ENCODE results near the gene ANKS1A. TPM values are rescaled to one million over a fixed set of nuclear protein-coding genes. Genes with fewer than 3 reads are reported as not detected.
A peak's percentile ranks its signal among the peaks of the same experiment; 100 is the strongest.

ANKS1A gene
- total RNA-seq, 2 donors from 2014 or later = 34.9 to 36.4 TPM

GRCh38 chr6:35051396-35051795 lies 162.3 kb downstream of the ANKS1A start:
- H3K27me3 Mint-ChIP-seq (ENCODE audit: insufficient read depth) = no peaks in the 10 kb centered on the region
- no peaks in the 10 kb centered on the region for H3K9me3 Mint-ChIP-seq
- H3K4me3 ChIP-seq (ENCODE audit: low read length) = no peak overlapping the region
- no peaks in the 10 kb centered on the region for H3K9me3 ChIP-seq (ENCODE audit: control insufficient read depth, low read length)
- H3K27ac Mint-ChIP-seq = no peak overlapping the region
- no peak for DNase-seq
- peaks cover 32% of the 10 kb centered on the region for H3K36me3 Mint-ChIP-seq (ENCODE audit: low read depth)
- H3K27me3 ChIP-seq (ENCODE audit: control insufficient read depth, insufficient read depth, low read length, poor library complexity, severe bottlenecking) = no peaks in the 10 kb centered on the region
- H3K4me1 ChIP-seq (ENCODE audit: control insufficient read depth, insufficient read depth, low read length) = peaks cover 12% of the 10 kb centered on the region
- TF ChIP-seq, protein P1, sequence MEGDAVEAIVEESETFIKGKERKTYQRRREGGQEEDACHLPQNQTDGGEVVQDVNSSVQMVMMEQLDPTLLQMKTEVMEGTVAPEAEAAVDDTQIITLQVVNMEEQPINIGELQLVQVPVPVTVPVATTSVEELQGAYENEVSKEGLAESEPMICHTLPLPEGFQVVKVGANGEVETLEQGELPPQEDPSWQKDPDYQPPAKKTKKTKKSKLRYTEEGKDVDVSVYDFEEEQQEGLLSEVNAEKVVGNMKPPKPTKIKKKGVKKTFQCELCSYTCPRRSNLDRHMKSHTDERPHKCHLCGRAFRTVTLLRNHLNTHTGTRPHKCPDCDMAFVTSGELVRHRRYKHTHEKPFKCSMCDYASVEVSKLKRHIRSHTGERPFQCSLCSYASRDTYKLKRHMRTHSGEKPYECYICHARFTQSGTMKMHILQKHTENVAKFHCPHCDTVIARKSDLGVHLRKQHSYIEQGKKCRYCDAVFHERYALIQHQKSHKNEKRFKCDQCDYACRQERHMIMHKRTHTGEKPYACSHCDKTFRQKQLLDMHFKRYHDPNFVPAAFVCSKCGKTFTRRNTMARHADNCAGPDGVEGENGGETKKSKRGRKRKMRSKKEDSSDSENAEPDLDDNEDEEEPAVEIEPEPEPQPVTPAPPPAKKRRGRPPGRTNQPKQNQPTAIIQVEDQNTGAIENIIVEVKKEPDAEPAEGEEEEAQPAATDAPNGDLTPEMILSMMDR (conservative IDR thresholded peaks at IDR 0.05) = no peak
- H3K27ac ChIP-seq (ENCODE audit: low read depth, low read length) = no peak overlapping the region
- peaks cover 22% of the 10 kb centered on the region for H3K36me3 ChIP-seq (ENCODE audit: control insufficient read depth, insufficient read depth, low read length)
- WGBS, 2 experiments (ENCODE audit: insufficient coverage in 1 of 2, insufficient read length in 1 of 2) = 96 to 98% methylated on average over 7 of the region's 7 CpGs
- peaks cover 6% of the 10 kb centered on the region for H3K4me1 Mint-ChIP-seq
- H3K9ac ChIP-seq (ENCODE audit: extremely low read depth, low read length, poor library complexity, severe bottlenecking) = no peak overlapping the region
- no peak overlapping the region for H3K4me3 Mint-ChIP-seq

GRCh38 chr6:35051997-35052583 lies 163.0 kb downstream of the ANKS1A start:
- TF ChIP-seq, protein P1 (conservative IDR thresholded peaks at IDR 0.05) = no peak
- Mint-ChIP-seq H3K36me3 (ENCODE audit: low read depth) (peaks cover 39% of the 10 kb centered on the region), H3K4me1 (no peaks in the 10 kb centered on the region), H3K27me3 (ENCODE audit: insufficient read depth) (no peaks in the 10 kb centered on the region), H3K27ac (no peak overlapping the region), H3K9me3 (no peaks in the 10 kb centered on the region), H3K4me3 (no peak overlapping the region)
- Histone ChIP-seq H3K27me3 (ENCODE audit: control insufficient read depth, insufficient read depth, low read length, poor library complexity, severe bottlenecking) (no peaks in the 10 kb centered on the region), H3K9ac (ENCODE audit: extremely low read depth, low read length, poor library complexity, severe bottlenecking) (no peak overlapping the region), H3K36me3 (ENCODE audit: control insufficient read depth, insufficient read depth, low read length) (peaks cover 22% of the 10 kb centered on the region), H3K4me1 (ENCODE audit: control insufficient read depth, insufficient read depth, low read length) (peaks cover 8% of the 10 kb centered on the region), H3K4me3 (ENCODE audit: low read length) (no peak overlapping the region), H3K27ac (ENCODE audit: low read depth, low read length) (no peak overlapping the region), H3K9me3 (ENCODE audit: control insufficient read depth, low read length) (no peaks in the 10 kb centered on the region)
- DNase-seq = no peak
- WGBS, 2 experiments (ENCODE audit: insufficient coverage in 1 of 2, insufficient read length in 1 of 2) = 90 to 93% methylated on average over 3 to 7 of the region's 7 CpGs

DNA sequence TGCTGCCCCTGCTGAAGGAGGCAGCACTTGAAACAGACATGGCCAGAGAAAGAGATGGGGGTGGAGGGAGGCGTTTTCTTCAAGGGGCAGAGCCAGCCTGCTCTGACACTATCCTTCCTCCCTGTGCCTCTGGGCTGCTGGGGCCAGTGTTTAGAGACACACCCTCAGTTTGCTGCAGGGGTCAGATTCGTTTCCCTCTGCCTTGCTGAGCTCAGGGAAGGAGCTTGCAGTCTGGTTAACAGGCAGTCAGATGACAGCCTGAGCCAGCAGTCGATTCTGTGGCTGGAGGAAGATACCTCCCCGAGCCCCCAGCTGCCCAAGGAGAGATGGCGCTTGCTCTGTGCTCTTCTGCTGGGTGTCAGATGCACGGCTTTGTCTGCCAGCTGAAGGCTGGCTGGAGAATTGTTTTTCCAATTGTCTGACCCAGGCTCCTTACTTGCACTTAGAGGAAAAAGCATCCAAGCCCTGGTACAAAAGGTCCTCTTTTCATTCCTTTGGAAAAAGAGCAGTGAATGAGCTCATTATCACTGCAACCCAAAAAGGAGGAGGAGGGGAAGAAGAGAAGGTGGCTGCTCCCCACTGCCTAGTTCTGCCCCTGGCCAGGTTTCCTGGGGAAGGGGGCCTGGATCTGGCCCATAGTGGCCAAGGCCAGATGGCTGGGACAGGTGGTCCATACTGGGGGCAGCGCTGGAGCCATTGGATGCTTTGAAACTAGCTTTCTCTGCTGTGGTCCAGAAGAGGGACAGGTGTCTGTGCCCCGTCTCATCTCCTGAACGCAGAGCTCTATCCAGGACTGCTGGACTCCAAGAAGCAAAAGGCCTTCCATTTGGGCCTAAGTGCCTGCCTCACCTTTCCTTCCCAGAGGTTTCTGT lies 163.9 kb downstream of the ANKS1A start:
- H3K4me3 ChIP-seq (ENCODE audit: low read length) = no peak overlapping the region
- H3K36me3 ChIP-seq (ENCODE audit: control insufficient read depth, insufficient read depth, low read length) = peaks cover 22% of the 10 kb centered on the region
- peaks cover under 1% of the 10 kb centered on the region for H3K4me1 ChIP-seq (ENCODE audit: control insufficient read depth, insufficient read depth, low read length)
- H3K27ac ChIP-seq (ENCODE audit: low read depth, low read length) = peak overlapping the region; percentile 87
- no peaks in the 10 kb centered on the region for H3K9me3 Mint-ChIP-seq
- H3K36me3 Mint-ChIP-seq (ENCODE audit: low read depth) = peaks cover 45% of the 10 kb centered on the region
- no peak for DNase-seq
- H3K4me1 Mint-ChIP-seq = no peaks in the 10 kb centered on the region
- WGBS, 2 experiments (ENCODE audit: insufficient coverage in 1 of 2, insufficient read length in 1 of 2) = 81 to 88% methylated on average over 7 to 9 of the region's 9 CpGs
- TF ChIP-seq, protein P1 (conservative IDR thresholded peaks at IDR 0.05) = no peak
- H3K27me3 ChIP-seq (ENCODE audit: control insufficient read depth, insufficient read depth, low read length, poor library complexity, severe bottlenecking) = no peaks in the 10 kb centered on the region
- H3K27ac Mint-ChIP-seq = no peak overlapping the region
- no peaks in the 10 kb centered on the region for H3K9me3 ChIP-seq (ENCODE audit: control insufficient read depth, low read length)
- H3K9ac ChIP-seq (ENCODE audit: extremely low read depth, low read length, poor library complexity, severe bottlenecking) = no peak overlapping the region
- no peaks in the 10 kb centered on the region for H3K27me3 Mint-ChIP-seq (ENCODE audit: insufficient read depth)
- H3K4me3 Mint-ChIP-seq = no peak overlapping the region

Data from endodermal cell (in vitro differentiated cells).